ENCODE measurements around the gene C1orf198. TPM values are rescaled to one million over a fixed set of nuclear protein-coding genes. Genes with fewer than 3 reads are reported as not detected.
A peak's percentile ranks its signal among the peaks of the same experiment; 100 is the strongest.

Gene C1orf198
- total RNA-seq, 1 experiment from 2014 or later: 22.9 TPM

- Histone ChIP-seq H3K9me2 (ENCODE audit: insufficient read depth) (no peaks in the 10 kb centered on the region), H3K27ac (ENCODE audit: low read depth, low read length) (no peak overlapping the region), H3K9me3 (ENCODE audit: control insufficient read depth in 1 of 2, insufficient read depth in 1 of 2, low read depth in 1 of 2, low read length in 2 of 2) (no peaks in the 10 kb centered on the region), H3K36me3 (ENCODE audit: control insufficient read depth in 1 of 2, insufficient read depth in 2 of 2, low read length in 2 of 2) (no peaks in the 10 kb centered on the region; a peak in 2 of 4 replicates), H2AFZ (ENCODE audit: low read depth, low read length, poor library complexity, severe bottlenecking) (no peak overlapping the region), H3K4me2 (ENCODE audit: low read length) (peak overlapping the region; percentile 56), H3K4me3 (replicated peaks in 1 of 2; ENCODE audit: low read depth in 1 of 2, low read length in 2 of 2) (no peak overlapping the region), H3K79me2 (ENCODE audit: insufficient read depth, low read length) (no peaks in the 10 kb centered on the region; the same call in 1 of the 2 replicates), H3K9ac (ENCODE audit: low read length) (no peak overlapping the region), H3K27me3 (ENCODE audit: insufficient read depth, low read length) (no peaks in the 10 kb centered on the region), H3K4me1 (ENCODE audit: control insufficient read depth in 1 of 2, insufficient read depth in 2 of 2, low read length in 2 of 2) (peaks cover 31 to 33% of the 10 kb centered on the region in 2 experiments), H4K20me1 (ENCODE audit: insufficient read depth) (no peaks in the 10 kb centered on the region)
- no peak for ATAC-seq
- ChIA-PET POLR2A (no interaction called here), CTCF (no interaction called here), RAD21 (ENCODE audit: low non-redundant PET in 1 of 2, low total read pairs in 2 of 2, uncharacterized antibody in 2 of 2, unreplicated experiment in 2 of 2) (no interaction called here)
- DNase-seq (ENCODE audit: low read depth, low spot score): no peak
- TF ChIP-seq MAX (IDR thresholded peaks at IDR 0.05) (no peak), TCF7L2 (IDR thresholded peaks at IDR 0.05; ENCODE audit: borderline replicate concordance, extremely low read depth, insufficient read depth, insufficient read length) (no peak)
- BruUV-seq (replicated peaks): no TSS peak
- intact Hi-C loops (cut with micrococcal nuclease): no loop called here
These were observed 17.8 kb downstream of the C1orf198 start for GRCh38 chr1:230850547-230850946.

- TF ChIP-seq ELF1 (IDR thresholded peaks at IDR 0.05; ENCODE audit: borderline replicate concordance, low read depth): no peak
- TF ChIP-seq FOSL1 (IDR thresholded peaks at IDR 0.05; ENCODE audit: low read depth): 0 out of 2 replicates have a peak, but pooled peaks have one; percentile 32
- TF ChIP-seq JUND (IDR thresholded peaks at IDR 0.05): peak; percentile 45; the same call in 1 of the 2 replicates
- H3K79me2 ChIP-seq (ENCODE audit: insufficient read depth, low read length): no peaks in the 10 kb centered on the region; the same call in 1 of the 2 replicates
- peak overlapping the region; percentile 42 for H3K27ac ChIP-seq (ENCODE audit: low read depth, low read length)
- H3K36me3 ChIP-seq (ENCODE audit: control insufficient read depth in 1 of 2, insufficient read depth in 2 of 2, low read length in 2 of 2): no peaks in the 10 kb centered on the region; a peak in 2 of 4 replicates
- H3K9me3 ChIP-seq (ENCODE audit: control insufficient read depth in 1 of 2, insufficient read depth in 1 of 2, low read depth in 1 of 2, low read length in 2 of 2): no peaks in the 10 kb centered on the region
- H3K9me2 ChIP-seq (ENCODE audit: insufficient read depth): no peaks in the 10 kb centered on the region
- H2AFZ ChIP-seq (ENCODE audit: low read depth, low read length, poor library complexity, severe bottlenecking): no peak overlapping the region
- intact Hi-C loops (cut with micrococcal nuclease): no loop called here
- H3K27me3 ChIP-seq (ENCODE audit: insufficient read depth, low read length): no peaks in the 10 kb centered on the region
- no TSS peak for BruUV-seq (replicated peaks)
- RAD21 ChIA-PET (ENCODE audit: low non-redundant PET in 1 of 2, low total read pairs in 2 of 2, uncharacterized antibody in 2 of 2, unreplicated experiment in 2 of 2): no interaction called here
- DNase-seq (ENCODE audit: low read depth, low spot score): no peak
- H4K20me1 ChIP-seq (ENCODE audit: insufficient read depth): no peaks in the 10 kb centered on the region
- CTCF ChIA-PET: no interaction called here
- ATAC-seq: peak; percentile 73
- no peak overlapping the region for H3K9ac ChIP-seq (ENCODE audit: low read length)
- H3K4me3 ChIP-seq (replicated peaks in 1 of 2; ENCODE audit: low read depth in 1 of 2, low read length in 2 of 2): peak overlapping the region in 1 of 2 experiments; percentile 24; a peak in 3 of 4 replicates
- peak overlapping the region; percentile 56 for H3K4me2 ChIP-seq (ENCODE audit: low read length)
- peaks cover 31 to 33% of the 10 kb centered on the region in 2 experiments for H3K4me1 ChIP-seq (ENCODE audit: control insufficient read depth in 1 of 2, insufficient read depth in 2 of 2, low read length in 2 of 2)
- POLR2A ChIA-PET: no interaction called here
These were observed 18.7 kb downstream of the C1orf198 start for GRCh38 chr1:230849451-230850224.

Measured in HCT116 (cell line).